ENCODE data around the gene LMBR1L. TPM values are rescaled to one million over a fixed set of nuclear protein-coding genes. Genes with fewer than 3 reads are reported as not detected.
A peak's percentile ranks its signal among the peaks of the same experiment; 100 is the strongest.

LMBR1L gene
- total and polyA plus RNA-seq, 10 of the 15 experiments (the other 5 are each of a cell fraction or from before 2014, with no cell fraction given) = 2.1 to 42.6 (median 20.0) TPM

- TF ChIP-seq BCL3 (IDR thresholded peaks at IDR 0.05; ENCODE audit: borderline replicate concordance, insufficient read depth, low read depth, low read length, poor library complexity, severe bottlenecking) (no peak), USF2 (IDR thresholded peaks at IDR 0.05; ENCODE audit: borderline replicate concordance, low read depth, low read length) (no peak), NFXL1 (IDR thresholded peaks at IDR 0.05; ENCODE audit: borderline replicate concordance) (no peak), POLR2AphosphoS2 (IDR thresholded peaks at IDR 0.05; ENCODE audit: low read depth, low read length) (peak; percentile 27; the same call in 1 of the 2 replicates), CEBPZ (IDR thresholded peaks at IDR 0.05; ENCODE audit: low read depth, low read length) (no peak), RCOR1 (conservative IDR thresholded peaks at IDR 0.05; ENCODE audit: low read depth, low read length) (no peak), ASH2L (IDR thresholded peaks at IDR 0.05; ENCODE audit: borderline replicate concordance, low read depth) (no peak), ZNF384 (IDR thresholded peaks at IDR 0.05; ENCODE audit: borderline replicate concordance, low read depth, low read length) (no peak), ZZZ3 (IDR thresholded peaks at IDR 0.05; ENCODE audit: control insufficient read depth, insufficient read length, low read depth) (no peak), TARDBP (IDR thresholded peaks at IDR 0.05; ENCODE audit: borderline replicate concordance) (no peak; the same call in 1 of the 2 replicates), HDAC2 (IDR thresholded peaks at IDR 0.05) (no peak), MLLT1 (IDR thresholded peaks at IDR 0.05) (no peak), PAX5 (IDR thresholded peaks at IDR 0.05; ENCODE audit: borderline replicate concordance, low read depth, low read length) (peak; percentile 14; the same call in 1 of the 2 replicates), PML (IDR thresholded peaks at IDR 0.05; ENCODE audit: low read length) (peak; percentile 80; the same call in 1 of the 2 replicates), SMAD5 (IDR thresholded peaks at IDR 0.05; ENCODE audit: low read depth) (peak; percentile 84), RAD21 (IDR thresholded peaks at IDR 0.05; ENCODE audit: insufficient read depth, low read depth, low read length) (no peak), CBX5 (IDR thresholded peaks at IDR 0.05; ENCODE audit: low read depth) (no peak), JUNB (IDR thresholded peaks at IDR 0.05) (no peak), POLR2AphosphoS5 (IDR thresholded peaks at IDR 0.05; ENCODE audit: low read length) (peak; percentile 77), CBFB (IDR thresholded peaks at IDR 0.05; ENCODE audit: low read depth) (peak; percentile 63; the same call in 1 of the 2 replicates), RB1 (IDR thresholded peaks at IDR 0.05; ENCODE audit: borderline replicate concordance) (no peak), NFIC (IDR thresholded peaks at IDR 0.05; ENCODE audit: low read depth, low read length) (peak; percentile 52; the same call in 1 of the 2 replicates), LARP7 (IDR thresholded peaks at IDR 0.05) (no peak), ZNF274 (IDR thresholded peaks at IDR 0.05; ENCODE audit: insufficient read depth, insufficient read length) (no peak)
These were observed 16.5 kb upstream of the LMBR1L start (continued) for GRCh38 chr12:49126852-49127763.

Data from GM12878 (cell line).